HepG2 (cell line): Measurements from ENCODE around the gene CIART. TPM values are rescaled to one million over a fixed set of nuclear protein-coding genes. Genes with fewer than 3 reads are reported as not detected.

ENCODE experiments used
- ARID2 ChIP-seq: sonication (generic); formaldehyde crosslinking; IDR thresholded peaks from 2 replicates; pipeline ENCODE4 v1.8.1; 2022; ENCODE audit warnings: mild to moderate bottlenecking, missing genetic modification reagents, borderline replicate concordance
- ARNT2 ChIP-seq: sonication (generic); formaldehyde crosslinking; IDR thresholded peaks from 2 replicates; pipeline ENCODE4 v1.8.0; 2022; ENCODE audit warnings: mild to moderate bottlenecking, low read depth, missing genetic modification reagents, moderate library complexity
- HCFC1 ChIP-seq: fragments of 150-350 bp; IDR thresholded peaks from 2 replicates; pipeline ENCODE4 v1.6.1; 2014; ENCODE audit warnings: low read depth, low read length
- KLF6 ChIP-seq: IDR thresholded peaks from 2 replicates; pipeline ENCODE4 v1.8.0; 2016; ENCODE audit warnings: missing biosample characterization, missing genetic modification reagents
- PRMT3 ChIP-seq: sonication (generic); formaldehyde crosslinking; IDR thresholded peaks from 2 replicates; pipeline ENCODE4 v1.8.1; 2022; ENCODE audit warnings: low read depth, mild to moderate bottlenecking, moderate library complexity, missing genetic modification reagents, borderline replicate concordance
- SOX5 ChIP-seq: IDR thresholded peaks from 2 replicates; pipeline ENCODE4 v1.6.1; 2016; ENCODE audit warnings: borderline replicate concordance
- ZBTB20 ChIP-seq: sonication (generic); formaldehyde crosslinking; IDR thresholded peaks from 2 replicates; pipeline ENCODE4 v1.8.1; 2023; ENCODE audit warnings: missing genetic modification reagents, low read depth, mild to moderate bottlenecking, borderline replicate concordance
- ZBTB7A ChIP-seq: sonication (generic); formaldehyde crosslinking; IDR thresholded peaks from 2 replicates; pipeline ENCODE4 v1.8.0; 2022; ENCODE audit warnings: mild to moderate bottlenecking, missing genetic modification reagents
- ZNF337 ChIP-seq: sonication (generic); formaldehyde crosslinking; IDR thresholded peaks from 2 replicates; pipeline ENCODE4 v1.5.1; 2020; ENCODE audit warnings: missing genetic modification reagents, low read depth, mild to moderate bottlenecking, borderline replicate concordance
- ZNF687 ChIP-seq: sonication (generic); formaldehyde crosslinking; IDR thresholded peaks from 2 replicates; pipeline ENCODE4 v1.5.1; 2020; ENCODE audit warnings: mild to moderate bottlenecking, missing genetic modification reagents, moderate library complexity
- polyA plus RNA-seq, 8 experiments: library from polyadenylated mRNA; depleted of rRNA in 3 of 8; stranded (reverse) in 7 of 8; unstranded in 1 of 8; fragments of >200 nt; fragmentation: Illumina TruSeq in 4 of 8; extraction: Trizol in 4 of 8; gene quantifications; 2 replicates each; pipeline versions ENCODE4 v1.2.1 to v1.2.3, GENCODE V29; 2011 to 2016; ENCODE audit warnings: low read depth in 4 of 8, missing spikeins in 1 of 8, mixed read lengths in 1 of 8; ENCODE audit not compliant: insufficient read depth in 1 of 8
- total RNA-seq, 5 experiments: library from RNA; depleted of rRNA; stranded (reverse); fragments of >200 nt; fragmentation: Illumina TruSeq; extraction: Trizol; gene quantifications; 2 replicates each; pipeline ENCODE4 v1.2.3, GENCODE V29; 2016; ENCODE audit warnings: low read depth in 1 of 5
- TF ChIP-seq, protein P1 (sequence below): sonication (generic); formaldehyde crosslinking; IDR thresholded peaks from 2 replicates; pipeline ENCODE4 v1.4.0; 2020; ENCODE audit warnings: mild to moderate bottlenecking, missing genetic modification reagents
- TF ChIP-seq, protein P2 (sequence below): fragments of 450-650 bp; IDR thresholded peaks from 2 replicates; pipeline ENCODE4 v1.6.1; 2017; ENCODE audit warnings: mild to moderate bottlenecking

CIART gene
- total and polyA plus RNA-seq, 2 of the 13 experiments (the other 11 are each of a cell fraction or from before 2014, with no cell fraction given), result 0.58 TPM; not detected in 1

DNA sequence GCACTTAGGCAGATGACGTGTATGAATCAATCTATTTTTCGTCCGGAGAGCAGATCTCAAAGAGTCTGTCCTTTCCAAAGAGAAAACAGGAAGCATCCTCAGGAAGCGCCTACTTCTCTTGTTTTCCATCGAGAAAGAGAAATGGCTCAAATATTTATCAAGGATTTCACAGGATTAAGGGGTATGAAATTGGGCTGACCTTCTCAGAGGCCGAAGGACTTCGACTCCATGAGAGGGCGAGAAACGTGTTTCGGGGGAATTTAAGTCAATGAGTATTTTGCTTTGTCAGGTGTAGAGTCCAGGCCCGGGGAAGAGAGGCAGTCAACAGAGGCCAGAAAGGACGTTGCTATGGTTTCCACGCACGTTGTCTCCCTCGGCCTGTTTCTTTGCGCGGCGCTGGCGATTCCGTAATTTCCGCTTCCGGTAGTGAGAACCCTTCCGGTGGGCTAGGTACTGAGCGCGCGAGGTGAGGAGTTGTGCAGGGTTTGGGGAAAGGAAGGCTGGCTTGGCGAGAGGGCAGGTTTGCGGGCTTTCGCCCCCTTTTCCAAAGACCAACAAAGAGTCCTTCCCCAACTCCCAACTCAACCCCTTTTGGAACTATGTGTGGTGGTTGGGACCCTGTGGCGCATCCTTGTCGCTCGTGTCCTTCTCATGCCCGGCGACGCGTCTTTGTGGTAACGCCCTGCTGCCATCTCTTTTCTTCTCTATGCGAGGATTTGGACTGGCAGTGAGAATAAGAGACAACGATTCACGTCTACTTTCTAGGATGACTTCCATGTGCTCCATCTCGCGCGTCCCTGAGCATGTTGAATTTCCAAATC lies 11.3 kb downstream of the CIART start, which contains the start of gene MRPS21 (continued):
- TF ChIP-seq, protein P1, sequence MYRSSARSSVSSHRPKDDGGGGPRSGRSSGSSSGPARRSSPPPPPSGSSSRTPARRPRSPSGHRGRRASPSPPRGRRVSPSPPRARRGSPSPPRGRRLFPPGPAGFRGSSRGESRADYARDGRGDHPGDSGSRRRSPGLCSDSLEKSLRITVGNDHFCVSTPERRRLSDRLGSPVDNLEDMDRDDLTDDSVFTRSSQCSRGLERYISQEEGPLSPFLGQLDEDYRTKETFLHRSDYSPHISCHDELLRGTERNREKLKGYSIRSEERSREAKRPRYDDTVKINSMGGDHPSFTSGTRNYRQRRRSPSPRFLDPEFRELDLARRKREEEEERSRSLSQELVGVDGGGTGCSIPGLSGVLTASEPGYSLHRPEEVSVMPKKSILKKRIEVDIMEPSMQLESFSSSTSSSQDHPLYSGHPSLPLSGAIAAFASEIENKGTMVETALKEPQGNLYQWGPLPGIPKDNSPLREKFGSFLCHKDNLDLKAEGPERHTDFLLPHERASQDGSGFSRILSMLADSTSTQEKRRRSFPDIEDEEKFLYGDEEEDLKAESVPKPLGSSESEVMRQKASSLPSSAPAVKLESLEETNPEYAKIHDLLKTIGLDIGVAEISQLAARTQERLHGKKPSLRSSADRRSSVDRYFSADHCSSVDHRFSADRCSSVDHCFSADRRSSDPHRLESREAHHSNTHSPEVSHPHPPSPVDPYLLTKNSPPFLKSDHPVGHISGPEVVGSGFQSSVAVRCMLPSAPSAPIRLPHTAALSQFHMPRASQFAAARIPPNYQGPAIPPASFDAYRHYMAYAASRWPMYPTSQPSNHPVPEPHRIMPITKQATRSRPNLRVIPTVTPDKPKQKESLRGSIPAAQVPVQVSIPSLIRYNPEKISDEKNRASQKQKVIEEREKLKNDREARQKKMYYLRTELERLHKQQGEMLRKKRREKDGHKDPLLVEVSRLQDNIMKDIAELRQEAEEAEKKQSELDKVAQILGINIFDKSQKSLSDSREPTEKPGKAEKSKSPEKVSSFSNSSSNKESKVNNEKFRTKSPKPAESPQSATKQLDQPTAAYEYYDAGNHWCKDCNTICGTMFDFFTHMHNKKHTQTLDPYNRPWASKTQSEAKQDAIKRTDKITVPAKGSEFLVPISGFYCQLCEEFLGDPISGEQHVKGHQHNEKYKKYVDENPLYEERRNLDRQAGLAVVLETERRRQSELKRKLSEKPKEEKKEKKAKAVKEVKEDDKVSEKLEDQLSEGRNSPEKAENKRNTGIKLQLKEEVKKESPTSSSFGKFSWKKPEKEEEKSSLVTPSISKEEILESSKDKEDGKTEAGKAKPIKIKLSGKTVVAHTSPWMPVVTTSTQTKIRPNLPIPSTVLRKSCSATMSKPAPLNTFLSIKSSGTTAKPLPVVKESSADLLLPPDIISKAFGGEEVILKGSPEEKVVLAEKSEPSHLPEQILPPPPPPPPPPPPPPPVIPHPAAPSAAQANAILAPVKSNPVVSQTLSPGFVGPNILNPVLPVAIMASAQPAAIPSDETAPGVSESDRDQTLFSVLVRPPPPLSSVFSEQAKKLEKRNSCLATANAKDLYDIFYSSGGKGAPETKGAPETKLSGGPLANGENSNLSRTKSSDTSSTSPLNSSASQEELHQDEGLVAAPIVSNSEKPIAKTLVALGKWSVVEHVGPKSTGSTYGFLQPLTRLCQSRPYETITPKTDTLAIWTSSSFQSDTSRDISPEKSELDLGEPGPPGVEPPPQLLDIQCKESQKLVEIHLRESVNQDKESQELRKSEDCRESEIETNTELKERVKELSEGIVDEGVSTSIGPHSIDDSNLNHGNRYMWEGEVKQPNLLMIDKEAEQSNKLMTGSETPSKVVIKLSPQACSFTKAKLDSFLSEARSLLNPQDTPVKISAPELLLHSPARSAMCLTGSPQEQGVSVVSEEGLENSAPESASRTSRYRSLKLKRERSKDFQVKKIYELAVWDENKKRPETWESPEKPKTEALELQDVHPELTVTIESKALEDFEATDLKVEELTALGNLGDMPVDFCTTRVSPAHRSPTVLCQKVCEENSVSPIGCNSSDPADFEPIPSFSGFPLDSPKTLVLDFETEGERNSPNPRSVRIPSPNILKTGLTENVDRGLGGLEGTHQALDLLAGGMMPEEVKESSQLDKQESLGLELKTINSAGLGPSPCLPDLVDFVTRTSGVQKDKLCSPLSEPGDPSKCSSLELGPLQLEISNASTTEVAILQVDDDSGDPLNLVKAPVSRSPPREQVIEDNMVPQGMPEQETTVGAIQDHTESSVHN (CRISPR knock-in tag), result no peak
- peak; percentile 52; the same call in 1 of the 2 replicates for TF ChIP-seq ZBTB7A (CRISPR knock-in tag)
- no peak; the same call in 1 of the 2 replicates for TF ChIP-seq PRMT3 (CRISPR knock-in tag)
- TF ChIP-seq KLF6 (CRISPR knock-in tag), result no peak; the same call in 1 of the 2 replicates
- TF ChIP-seq, protein P2, sequence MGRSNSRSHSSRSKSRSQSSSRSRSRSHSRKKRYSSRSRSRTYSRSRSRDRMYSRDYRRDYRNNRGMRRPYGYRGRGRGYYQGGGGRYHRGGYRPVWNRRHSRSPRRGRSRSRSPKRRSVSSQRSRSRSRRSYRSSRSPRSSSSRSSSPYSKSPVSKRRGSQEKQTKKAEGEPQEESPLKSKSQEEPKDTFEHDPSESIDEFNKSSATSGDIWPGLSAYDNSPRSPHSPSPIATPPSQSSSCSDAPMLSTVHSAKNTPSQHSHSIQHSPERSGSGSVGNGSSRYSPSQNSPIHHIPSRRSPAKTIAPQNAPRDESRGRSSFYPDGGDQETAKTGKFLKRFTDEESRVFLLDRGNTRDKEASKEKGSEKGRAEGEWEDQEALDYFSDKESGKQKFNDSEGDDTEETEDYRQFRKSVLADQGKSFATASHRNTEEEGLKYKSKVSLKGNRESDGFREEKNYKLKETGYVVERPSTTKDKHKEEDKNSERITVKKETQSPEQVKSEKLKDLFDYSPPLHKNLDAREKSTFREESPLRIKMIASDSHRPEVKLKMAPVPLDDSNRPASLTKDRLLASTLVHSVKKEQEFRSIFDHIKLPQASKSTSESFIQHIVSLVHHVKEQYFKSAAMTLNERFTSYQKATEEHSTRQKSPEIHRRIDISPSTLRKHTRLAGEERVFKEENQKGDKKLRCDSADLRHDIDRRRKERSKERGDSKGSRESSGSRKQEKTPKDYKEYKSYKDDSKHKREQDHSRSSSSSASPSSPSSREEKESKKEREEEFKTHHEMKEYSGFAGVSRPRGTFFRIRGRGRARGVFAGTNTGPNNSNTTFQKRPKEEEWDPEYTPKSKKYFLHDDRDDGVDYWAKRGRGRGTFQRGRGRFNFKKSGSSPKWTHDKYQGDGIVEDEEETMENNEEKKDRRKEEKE, result no peak
- no peak for TF ChIP-seq SOX5 (CRISPR knock-in tag)
- TF ChIP-seq ARID2 (CRISPR knock-in tag), result no peak
- no peak for TF ChIP-seq ZNF337 (CRISPR knock-in tag)
- TF ChIP-seq HCFC1, result peak; percentile 66
- TF ChIP-seq ZNF687, result peak; percentile 93
- peak; percentile 65; the same call in 1 of the 2 replicates for TF ChIP-seq ARNT2 (CRISPR knock-in tag)
- TF ChIP-seq ZBTB20, result peak; percentile 88; the same call in 1 of the 2 replicates
